Colonic mucosa (tissue), 4 donors: Measurements from ENCODE around the gene NEK3. TPM values are rescaled to one million over a fixed set of nuclear protein-coding genes. Genes with fewer than 3 reads are reported as not detected.

ENCODE experiments used
- DNase-seq: peaks from one replicate; pipeline ENCODE4 v3.0.0-alpha.2; 2020
- H3K27ac ChIP-seq: fragments of 200-600 bp; one replicate; pipeline ENCODE4 v1.8.0; 2021
- H3K27me3 ChIP-seq: fragments of 200-600 bp; one replicate; pipeline ENCODE4 v1.8.0; 2021
- H3K36me3 ChIP-seq: fragments of 200-600 bp; one replicate; pipeline ENCODE4 v1.8.0; 2021
- H3K4me1 ChIP-seq: fragments of 200-600 bp; one replicate; pipeline ENCODE4 v1.8.0; 2021; ENCODE audit warnings: mild to moderate bottlenecking
- H3K4me3 ChIP-seq: fragments of 200-600 bp; one replicate; pipeline ENCODE4 v1.8.0; 2021
- H3K9ac ChIP-seq, 2 donors: one replicate each; pipeline ENCODE4 v1.7.0; 2013; ENCODE audit warnings: control low read depth in 2 of 2, low read depth in 2 of 2, low read length in 2 of 2
- H3K9me3 ChIP-seq: fragments of 200-600 bp; one replicate; pipeline ENCODE4 v1.8.0; 2021
- intact Hi-C: fragments of 100-400 bp; cut with DNase I; formaldehyde crosslinking; loops from one replicate; pipeline ENCODE4 v1.14.1; 2022
- total RNA-seq, 2 donors: library from RNA; stranded (reverse); fragmentation: NEBNext Ultra II Directional in 1 of 2; extraction: Animal tissue kit (Norgen Biotek cat#: 25700) in 1 of 2; gene quantifications; one replicate each; pipeline ENCODE4 v1.2.1, GENCODE V29; 2021
- TF ChIP-seq, protein P1 (sequence below): fragments of 200-600 bp; IDR thresholded peaks from one replicate; pipeline ENCODE4 v1.8.0; 2022; ENCODE audit warnings: antibody characterized with exemption, mild to moderate bottlenecking
- donor health status: healthy.
- donor health status: DM: no; HTN: no; CAD: no.
- donor health status: DM: no; HTN: no; CAD: no.

NEK3 gene
- total RNA-seq, 2 donors from 2014 or later: 27.8 to 35.8 TPM

DNA sequence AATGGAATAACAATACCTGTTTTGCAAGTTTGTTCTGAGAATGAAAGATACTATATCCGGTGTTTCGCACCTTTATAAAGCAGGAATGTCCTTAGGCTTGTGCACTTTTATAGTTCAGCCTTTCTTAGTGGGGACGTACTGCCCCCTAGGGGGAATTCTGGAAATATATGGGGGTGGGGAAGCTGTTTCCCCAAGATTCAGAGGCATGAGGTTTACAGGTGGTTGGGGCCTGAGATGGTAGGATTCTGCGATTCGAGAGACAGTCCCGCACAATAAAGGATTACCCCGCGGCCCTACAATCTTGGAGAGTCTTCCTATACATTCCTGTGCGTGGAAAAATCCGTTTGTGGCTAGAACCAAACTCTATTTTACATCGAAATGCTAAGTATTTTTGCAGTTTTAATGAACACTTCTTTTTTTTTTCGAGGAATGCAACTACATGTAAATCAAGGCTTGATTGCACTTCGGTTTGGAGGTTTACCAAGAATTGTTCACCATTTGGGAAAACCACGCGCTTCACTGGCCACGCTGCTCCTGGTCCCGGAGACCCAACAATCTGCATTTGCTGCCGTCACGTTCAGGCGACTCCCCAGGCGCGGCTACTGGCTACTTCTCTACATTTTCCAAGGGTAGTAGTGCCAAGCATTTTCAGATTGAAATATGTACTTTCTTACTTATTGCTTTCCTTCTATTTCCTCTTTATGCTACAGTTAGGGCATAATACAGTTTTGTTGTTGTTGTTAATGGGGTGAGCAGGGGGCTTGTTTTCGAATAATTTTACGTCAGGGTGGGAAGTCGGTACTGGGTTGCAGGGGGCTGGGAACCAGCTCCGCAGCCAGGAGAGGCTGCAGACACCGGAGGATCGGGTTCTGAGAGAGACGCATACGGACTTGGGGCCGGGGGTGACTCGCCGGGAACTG, 31.4 kb downstream of the NEK3 start:
- intact Hi-C loops: loop anchor here (2.0 to 5.0 kb wide), 4 partner anchors 129 to 311 kb away; no protein-coding TSS in a partner anchor
- Histone ChIP-seq H3K9ac (peak overlapping the region; percentile 65 to 77), H3K4me1 (no peaks in the 10 kb centered on the region), H3K27ac (no peak overlapping the region), H3K9me3 (no peaks in the 10 kb centered on the region), H3K27me3 (no peaks in the 10 kb centered on the region), H3K36me3 (peaks cover 6% of the 10 kb centered on the region), H3K4me3 (peak overlapping the region; percentile 77)
- TF ChIP-seq, protein P1, sequence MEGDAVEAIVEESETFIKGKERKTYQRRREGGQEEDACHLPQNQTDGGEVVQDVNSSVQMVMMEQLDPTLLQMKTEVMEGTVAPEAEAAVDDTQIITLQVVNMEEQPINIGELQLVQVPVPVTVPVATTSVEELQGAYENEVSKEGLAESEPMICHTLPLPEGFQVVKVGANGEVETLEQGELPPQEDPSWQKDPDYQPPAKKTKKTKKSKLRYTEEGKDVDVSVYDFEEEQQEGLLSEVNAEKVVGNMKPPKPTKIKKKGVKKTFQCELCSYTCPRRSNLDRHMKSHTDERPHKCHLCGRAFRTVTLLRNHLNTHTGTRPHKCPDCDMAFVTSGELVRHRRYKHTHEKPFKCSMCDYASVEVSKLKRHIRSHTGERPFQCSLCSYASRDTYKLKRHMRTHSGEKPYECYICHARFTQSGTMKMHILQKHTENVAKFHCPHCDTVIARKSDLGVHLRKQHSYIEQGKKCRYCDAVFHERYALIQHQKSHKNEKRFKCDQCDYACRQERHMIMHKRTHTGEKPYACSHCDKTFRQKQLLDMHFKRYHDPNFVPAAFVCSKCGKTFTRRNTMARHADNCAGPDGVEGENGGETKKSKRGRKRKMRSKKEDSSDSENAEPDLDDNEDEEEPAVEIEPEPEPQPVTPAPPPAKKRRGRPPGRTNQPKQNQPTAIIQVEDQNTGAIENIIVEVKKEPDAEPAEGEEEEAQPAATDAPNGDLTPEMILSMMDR: peak; percentile 84
- DNase-seq: peak; percentile 83

- TF ChIP-seq, protein P1: no peak
- Histone ChIP-seq H3K9ac (no peak overlapping the region), H3K9me3 (no peaks in the 10 kb centered on the region), H3K27me3 (no peaks in the 10 kb centered on the region), H3K4me1 (no peaks in the 10 kb centered on the region), H3K36me3 (peaks cover 6% of the 10 kb centered on the region), H3K27ac (no peak overlapping the region), H3K4me3 (no peak overlapping the region)
- DNase-seq: no peak
- intact Hi-C loops: loop anchor here (2.0 to 5.0 kb wide), 3 partner anchors 129 to 310 kb away; no protein-coding TSS in a partner anchor
These were observed 32.0 kb downstream of the NEK3 start for GRCh38 chr13:52127378-52127777.

- Histone ChIP-seq H3K4me3 (no peak overlapping the region), H3K27me3 (no peaks in the 10 kb centered on the region), H3K9me3 (no peaks in the 10 kb centered on the region), H3K9ac (no peak overlapping the region), H3K4me1 (no peaks in the 10 kb centered on the region), H3K36me3 (no peaks in the 10 kb centered on the region), H3K27ac (no peak overlapping the region)
- TF ChIP-seq, protein P1: no peak
- no peak for DNase-seq
- intact Hi-C loops: loop anchor here (5.0 kb wide), 2 partner anchors 188 to 308 kb away; no protein-coding TSS in a partner anchor
These were observed 33.9 kb downstream of the NEK3 start for GRCh38 chr13:52125547-52125946.

DNA sequence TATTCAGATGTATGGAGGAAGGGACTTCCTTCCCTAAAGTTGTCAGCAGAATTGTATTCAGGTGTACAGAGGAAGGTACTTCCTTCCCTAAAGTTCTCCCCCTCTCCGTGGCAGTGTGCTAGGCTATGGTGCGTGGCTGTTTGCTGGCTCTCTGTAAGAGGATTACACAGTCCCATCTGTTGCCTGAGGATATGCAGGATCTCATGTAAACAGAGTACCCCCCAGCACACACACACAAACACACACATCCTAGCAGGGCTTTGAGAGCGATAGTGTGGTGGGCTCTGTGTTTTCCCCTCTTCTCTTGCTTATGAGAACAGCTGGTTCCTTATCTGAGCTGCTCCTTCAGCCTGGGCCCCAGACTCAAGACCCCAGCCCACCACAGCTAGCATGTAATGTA, 40.8 kb downstream of the NEK3 start:
- TF ChIP-seq, protein P1: no peak
- no peak overlapping the region for H3K4me3 ChIP-seq
- H3K9ac ChIP-seq: no peak overlapping the region
- H3K4me1 ChIP-seq: no peaks in the 10 kb centered on the region
- no peak overlapping the region for H3K27ac ChIP-seq
- intact Hi-C loops: no loop called here
- H3K27me3 ChIP-seq: no peaks in the 10 kb centered on the region
- no peak for DNase-seq
- H3K36me3 ChIP-seq: no peaks in the 10 kb centered on the region
- no peaks in the 10 kb centered on the region for H3K9me3 ChIP-seq

DNA sequence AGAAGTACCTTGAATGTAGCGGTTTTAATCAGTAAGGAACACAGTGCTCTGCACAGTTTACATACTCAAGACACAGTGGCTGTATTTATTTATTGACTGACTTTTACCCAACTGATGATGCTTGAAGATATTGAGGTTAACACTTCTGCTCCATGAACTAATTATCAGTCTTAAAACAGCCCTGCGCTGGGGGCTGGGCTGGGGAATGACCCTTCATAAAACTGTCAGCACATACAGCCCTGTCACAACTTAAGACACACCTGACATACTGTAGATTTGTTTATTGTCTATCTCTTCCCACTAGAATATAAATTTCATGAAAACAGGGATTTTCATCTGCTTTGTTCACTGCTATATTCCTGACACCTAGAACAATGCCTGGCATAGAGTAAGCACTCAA, 41.3 kb downstream of the NEK3 start:
- Histone ChIP-seq H3K9me3 (no peaks in the 10 kb centered on the region), H3K4me1 (no peaks in the 10 kb centered on the region), H3K4me3 (no peak overlapping the region), H3K36me3 (no peaks in the 10 kb centered on the region), H3K9ac (no peak overlapping the region), H3K27ac (no peak overlapping the region), H3K27me3 (no peaks in the 10 kb centered on the region)
- TF ChIP-seq, protein P1: no peak
- intact Hi-C loops: no loop called here
- no peak for DNase-seq
